ENCODE results near the gene OR6K3. TPM values are rescaled to one million over a fixed set of nuclear protein-coding genes. Genes with fewer than 3 reads are reported as not detected.
"Not testable (repeated sequence)": the region's sequence is repeated elsewhere in the genome, so short reads cannot be mapped to it uniquely, and the experiment has no call there.

Gene OR6K3
- not detected for total RNA-seq
- long read RNA-seq: 0 reads

- ATAC-seq (no peak), DNase-seq (ENCODE audit: missing footprints) (no peak)
- intact Hi-C loops (cut with DNase I): no loop called here
These were observed at the start of gene OR6K3 for GRCh38 chr1:158720620-158721019. Gene OR6K3 (minus strand): TSS chr1:158720720. CDS start chr1:158718115, 2,605 bp downstream.

DNA sequence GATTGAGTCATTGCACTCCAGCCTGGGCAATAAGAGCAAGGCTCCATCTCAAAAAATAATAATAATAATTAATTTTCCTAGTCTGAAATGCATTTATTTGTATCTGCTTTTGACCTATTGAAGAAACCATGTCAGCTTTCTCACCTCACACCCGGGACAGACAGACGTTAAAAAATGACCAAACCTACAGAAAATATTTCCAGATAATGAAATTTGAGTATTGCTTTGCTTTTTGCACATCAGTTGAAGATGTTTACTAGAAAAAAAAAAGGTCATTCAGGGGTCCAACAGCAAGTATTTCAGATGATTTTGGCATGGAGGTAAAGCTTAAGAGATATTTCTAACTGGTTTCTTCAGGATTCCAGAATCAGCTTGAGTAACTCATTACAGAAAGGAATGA is 33.9 kb upstream of the OR6K3 start, which contains the start of gene OR6K6:
Gene OR6K6, plus strand, starts transcription at position 301 of the 400 bp plus-strand sequence. CDS start 168 bp downstream, outside the sequence.
- DNase-seq (ENCODE audit: missing footprints) (no peak), ATAC-seq (no peak)
- intact Hi-C loops (cut with DNase I): no loop called here

DNA sequence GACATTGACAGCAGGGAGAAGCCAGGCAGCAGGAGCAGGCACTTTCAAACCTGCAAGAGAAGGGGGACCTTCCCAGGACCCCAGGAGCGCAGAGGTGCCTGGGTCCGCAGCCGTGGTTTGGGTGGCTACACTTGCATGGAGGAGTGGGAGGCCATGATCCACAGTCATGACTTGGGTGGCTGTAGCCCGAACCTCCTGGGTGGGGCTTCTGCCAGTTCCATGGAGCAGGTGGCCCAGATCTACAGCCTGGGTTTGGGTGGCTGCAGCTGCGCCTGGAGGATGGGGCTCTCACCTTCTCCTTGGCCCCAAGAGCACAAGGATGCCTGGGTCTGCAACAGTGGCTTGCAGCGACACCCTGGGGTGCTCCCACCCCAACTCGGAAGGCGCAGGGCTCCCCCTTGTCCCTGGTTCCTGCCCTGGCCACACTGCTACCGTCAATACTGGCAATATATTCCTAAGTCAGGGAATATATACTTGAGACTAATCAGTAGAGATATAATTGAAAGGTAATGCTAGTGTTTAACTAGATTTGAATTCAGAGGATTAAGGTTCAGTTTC is 31.7 kb upstream of the OR6K3 start:
- DNase-seq (ENCODE audit: missing footprints) (no peak), ATAC-seq (no peak)
- intact Hi-C loops (cut with DNase I): no loop called here

DNA sequence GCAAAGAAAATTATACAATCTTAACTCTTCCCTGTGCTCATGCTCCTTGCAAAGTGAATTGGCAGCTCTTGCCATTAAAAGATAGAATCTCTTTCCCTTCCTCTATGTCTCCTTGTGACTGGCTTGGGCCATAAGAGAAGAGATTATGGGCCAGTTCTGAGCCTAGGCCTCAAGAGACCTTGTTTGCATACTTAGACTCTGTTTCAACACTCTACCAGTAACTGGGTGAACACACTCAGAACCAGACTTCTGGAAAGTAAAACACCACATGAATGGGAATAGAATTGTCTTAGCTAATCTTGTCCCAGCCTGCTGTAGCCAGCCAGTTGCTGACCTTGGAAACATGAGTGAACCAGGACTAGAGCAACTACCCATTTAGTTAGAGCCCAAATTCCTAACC is 15.3 kb upstream of the OR6K3 start:
- intact Hi-C loops (cut with DNase I): no loop called here
- DNase-seq (ENCODE audit: missing footprints) (no peak), ATAC-seq (no peak)

DNA sequence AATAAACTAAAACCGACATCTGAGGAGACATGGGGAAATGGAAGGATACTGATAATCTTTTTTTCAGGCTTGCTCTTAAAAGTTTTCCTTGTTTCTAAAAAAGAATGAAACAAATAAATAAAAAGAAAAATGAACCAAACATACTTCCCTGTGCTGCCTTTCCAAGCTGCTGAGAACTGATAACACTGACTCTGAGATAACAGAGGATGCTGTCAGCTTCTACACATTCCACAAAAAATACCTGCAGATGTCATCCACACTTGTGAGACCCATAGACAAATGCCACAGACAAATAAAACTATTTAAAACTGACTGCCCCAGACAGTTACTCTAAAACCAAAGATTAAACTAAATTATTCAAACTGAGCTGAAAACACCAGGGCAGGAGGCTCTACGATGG is 12.0 kb upstream of the OR6K3 start:
- intact Hi-C loops (cut with DNase I): no loop called here
- DNase-seq (ENCODE audit: missing footprints) (no peak), ATAC-seq (no peak)

DNA sequence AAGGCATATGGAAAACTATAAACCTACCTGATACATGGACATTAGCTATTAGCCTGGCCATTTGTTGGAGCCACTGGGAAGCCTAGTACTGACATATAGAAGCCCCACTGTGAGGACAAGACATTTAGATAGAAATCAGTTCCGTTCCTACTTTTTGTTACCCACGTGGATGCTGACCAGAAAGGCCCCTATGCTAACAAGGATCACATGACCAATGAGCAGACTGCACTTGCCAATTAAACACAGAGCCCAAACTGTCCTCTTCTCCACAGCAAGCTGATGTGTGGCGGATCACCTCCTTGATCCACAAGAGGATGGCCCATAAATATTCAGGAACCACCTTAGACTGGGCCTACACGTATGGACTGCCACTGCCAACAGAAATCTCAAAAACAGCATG is 11.2 kb upstream of the OR6K3 start:
- intact Hi-C loops (cut with DNase I): no loop called here
- no peak for ATAC-seq
- DNase-seq (ENCODE audit: missing footprints): no peak

- intact Hi-C loops (cut with DNase I): no loop called here
- no peak for ATAC-seq
- no peak for DNase-seq (ENCODE audit: missing footprints)
These were observed 9.9 kb upstream of the OR6K3 start for GRCh38 chr1:158730453-158730852.

DNA sequence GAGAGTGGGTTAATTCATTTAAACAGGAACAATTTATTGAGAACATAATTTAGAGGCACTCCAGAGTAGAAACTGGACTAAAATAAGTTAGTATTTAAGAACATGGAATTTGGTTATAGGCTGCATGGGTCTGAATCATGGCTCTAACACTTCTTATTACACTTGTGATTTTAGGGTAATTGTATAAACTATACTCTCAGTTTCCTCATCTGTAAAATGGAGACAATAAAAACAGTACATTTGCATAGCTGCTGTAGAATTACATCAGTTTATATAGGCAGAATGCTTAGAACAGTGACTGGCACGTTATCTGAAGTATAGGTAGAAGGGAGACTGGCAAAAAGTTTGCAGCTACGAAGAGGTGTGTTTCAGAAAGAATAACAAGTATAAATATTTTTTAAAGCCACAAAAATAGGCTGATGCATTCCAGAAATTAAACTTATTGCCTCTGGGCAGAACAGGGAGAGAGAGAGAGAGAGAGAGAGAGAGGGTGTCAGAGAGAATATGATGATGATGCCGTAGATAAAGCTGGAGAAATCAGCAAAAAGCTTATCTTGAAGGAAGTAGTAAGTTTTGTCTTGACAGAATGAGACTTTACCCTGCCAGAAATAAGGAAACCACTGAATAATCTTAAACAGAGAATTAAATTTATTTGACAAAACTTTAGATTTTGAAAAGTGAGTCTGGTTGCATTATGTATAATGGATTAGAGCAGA is 8.1 kb upstream of the OR6K3 start:
- DNase-seq (ENCODE audit: missing footprints) (no peak), ATAC-seq (no peak)
- intact Hi-C loops (cut with DNase I): no loop called here

DNA sequence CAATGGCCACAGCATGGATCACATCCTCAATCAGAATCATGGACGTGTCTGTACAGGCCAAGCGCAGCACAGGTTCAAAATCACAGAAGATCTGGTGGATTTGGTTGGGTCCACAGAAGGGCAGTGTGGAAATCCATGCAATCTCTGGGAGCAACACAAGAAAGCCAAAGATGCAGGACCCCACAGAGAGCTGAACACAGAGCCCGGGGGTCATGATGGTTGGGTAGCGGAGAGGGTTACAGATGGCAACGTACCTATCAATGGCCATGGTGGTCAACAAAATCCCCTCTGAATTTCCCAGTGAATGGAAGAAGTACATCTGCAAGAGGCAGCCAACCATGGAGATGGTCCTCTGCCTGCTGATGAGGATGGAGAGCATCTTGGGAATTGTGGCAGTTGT is 3.9 kb upstream of the OR6K3 start:
- DNase-seq (ENCODE audit: missing footprints) (no peak), ATAC-seq (no peak)
- intact Hi-C loops (cut with DNase I): no loop called here

DNA sequence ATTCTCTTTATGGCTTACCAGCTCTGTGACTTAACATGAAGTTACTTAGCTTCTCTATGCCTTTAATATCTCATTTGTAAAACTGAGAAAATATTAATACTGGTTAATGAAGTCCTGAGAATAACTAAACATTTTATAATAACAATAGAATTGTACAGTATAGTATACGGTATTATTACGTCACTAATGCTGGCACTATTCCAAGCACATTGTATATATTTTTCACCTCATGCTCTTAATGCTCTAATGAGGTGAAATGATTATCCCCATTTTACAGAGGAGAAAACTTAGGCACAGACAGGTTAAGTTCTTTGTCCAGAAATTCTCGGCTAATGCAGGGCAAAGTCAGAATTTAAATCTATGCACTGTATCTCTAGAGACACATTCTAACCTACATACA is 856 bp downstream of the OR6K3 start:
- intact Hi-C loops (cut with DNase I): no loop called here
- DNase-seq (ENCODE audit: missing footprints) (no peak), ATAC-seq (no peak)

DNA sequence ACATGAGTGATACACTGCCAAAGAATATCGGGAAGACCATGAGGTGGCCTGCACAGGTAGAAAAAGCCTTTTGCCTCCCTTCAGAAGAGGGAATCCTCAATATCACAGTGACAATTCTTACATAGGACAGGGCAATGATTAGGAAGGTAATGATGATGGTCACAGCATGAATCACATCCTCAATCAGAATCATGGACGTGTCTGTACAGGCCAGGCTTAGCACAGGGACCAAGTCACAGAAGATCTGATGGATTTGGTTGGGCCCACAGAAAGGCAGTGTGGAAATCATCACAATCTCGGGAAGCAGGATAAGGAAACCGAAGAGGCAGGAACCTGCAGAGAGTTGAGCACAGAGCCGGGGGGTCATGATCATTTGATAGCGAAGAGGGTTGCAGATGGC is 3.2 kb downstream of the OR6K3 start:
- DNase-seq (ENCODE audit: missing footprints) (no peak), ATAC-seq (no peak)
- intact Hi-C loops (cut with DNase I): no loop called here

GRCh38 chr1:158716335-158716734 is 4.2 kb downstream of the OR6K3 start:
- intact Hi-C loops (cut with DNase I): no loop called here
- ATAC-seq (no peak), DNase-seq (ENCODE audit: missing footprints) (no peak)

- no peak for DNase-seq (ENCODE audit: missing footprints)
- intact Hi-C loops (cut with DNase I): no loop called here
- ATAC-seq: no peak
These were observed 5.8 kb downstream of the OR6K3 start for GRCh38 chr1:158714754-158715153.

GRCh38 chr1:158711098-158711497 is 9.4 kb downstream of the OR6K3 start:
- no peak for ATAC-seq
- intact Hi-C loops (cut with DNase I): no loop called here
- DNase-seq (ENCODE audit: missing footprints): no peak

- intact Hi-C loops (cut with DNase I): no loop called here
- no peak for ATAC-seq
- DNase-seq (ENCODE audit: missing footprints): no peak
These were observed 14.4 kb downstream of the OR6K3 start for GRCh38 chr1:158706096-158706495.

GRCh38 chr1:158700552-158700951 is 20.0 kb downstream of the OR6K3 start, which contains the start of gene OR6K2:
Gene OR6K2 (minus strand): TSS chr1:158700652. CDS start chr1:158700652, 0 bp downstream.
- intact Hi-C loops (cut with DNase I): no loop called here
- DNase-seq (ENCODE audit: missing footprints) (no peak), ATAC-seq (no peak)

DNA sequence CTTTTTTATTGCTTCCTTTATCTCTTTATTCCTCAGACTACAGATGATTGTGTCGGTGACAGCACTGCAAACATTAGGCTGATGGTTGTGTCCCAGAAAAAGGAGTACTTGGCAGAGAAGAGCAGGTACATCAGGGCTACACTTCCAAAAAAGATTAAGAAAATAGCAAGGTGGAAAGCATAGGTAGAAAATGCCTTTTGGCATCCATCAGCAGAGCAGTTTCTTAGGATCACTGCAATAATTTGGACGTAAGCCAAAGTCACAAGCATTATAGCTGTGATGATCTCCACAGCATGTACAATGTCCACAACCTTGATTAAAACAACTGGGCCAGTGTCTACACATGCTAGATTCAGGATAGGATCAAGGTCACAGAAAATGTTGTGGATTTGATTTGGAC is 25.9 kb downstream of the OR6K3 start:
- DNase-seq (ENCODE audit: missing footprints): no peak
- intact Hi-C loops (cut with DNase I): no loop called here
- no peak for ATAC-seq

- DNase-seq (ENCODE audit: missing footprints) (no peak), ATAC-seq (no peak)
- intact Hi-C loops (cut with DNase I): no loop called here
These were observed 28.2 kb downstream of the OR6K3 start for GRCh38 chr1:158692356-158692755.

DNA sequence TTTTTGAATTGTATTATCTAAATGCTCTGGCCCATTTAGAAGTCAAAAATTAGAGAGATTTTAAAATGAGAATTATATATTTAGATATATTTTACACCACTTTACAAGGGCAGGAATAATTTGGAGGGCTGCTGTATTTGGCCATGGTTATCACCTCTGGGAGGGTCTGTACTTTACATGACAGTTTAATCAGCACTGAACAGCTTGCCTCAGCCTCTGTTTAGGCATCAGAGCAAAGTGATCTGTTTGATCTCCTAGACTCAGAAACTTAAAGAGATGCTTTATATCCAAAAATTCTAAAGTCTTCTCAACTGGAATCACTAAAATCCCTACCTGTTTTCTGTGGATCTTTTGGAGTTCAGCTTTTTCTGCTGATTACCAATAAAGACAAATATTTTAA is 28.6 kb downstream of the OR6K3 start:
- DNase-seq (ENCODE audit: missing footprints) (no peak), ATAC-seq (no peak)
- intact Hi-C loops (cut with DNase I): no loop called here

- intact Hi-C loops (cut with DNase I): not testable (repeated sequence)
These were observed 29.4 kb downstream of the OR6K3 start for GRCh38 chr1:158691149-158691548.

GRCh38 chr1:158689875-158690274 is 30.6 kb downstream of the OR6K3 start:
- ATAC-seq (no peak), DNase-seq (ENCODE audit: missing footprints) (no peak)
- intact Hi-C loops (cut with DNase I): no loop called here

More at GRCh38 chr1:158691149-158691548, 29.4 kb downstream of the OR6K3 start:
- DNase-seq (ENCODE audit: missing footprints); ATAC-seq: not testable (repeated sequence)
